ENCODE data around the gene PPT2.

The PPT2 gene

DNA sequence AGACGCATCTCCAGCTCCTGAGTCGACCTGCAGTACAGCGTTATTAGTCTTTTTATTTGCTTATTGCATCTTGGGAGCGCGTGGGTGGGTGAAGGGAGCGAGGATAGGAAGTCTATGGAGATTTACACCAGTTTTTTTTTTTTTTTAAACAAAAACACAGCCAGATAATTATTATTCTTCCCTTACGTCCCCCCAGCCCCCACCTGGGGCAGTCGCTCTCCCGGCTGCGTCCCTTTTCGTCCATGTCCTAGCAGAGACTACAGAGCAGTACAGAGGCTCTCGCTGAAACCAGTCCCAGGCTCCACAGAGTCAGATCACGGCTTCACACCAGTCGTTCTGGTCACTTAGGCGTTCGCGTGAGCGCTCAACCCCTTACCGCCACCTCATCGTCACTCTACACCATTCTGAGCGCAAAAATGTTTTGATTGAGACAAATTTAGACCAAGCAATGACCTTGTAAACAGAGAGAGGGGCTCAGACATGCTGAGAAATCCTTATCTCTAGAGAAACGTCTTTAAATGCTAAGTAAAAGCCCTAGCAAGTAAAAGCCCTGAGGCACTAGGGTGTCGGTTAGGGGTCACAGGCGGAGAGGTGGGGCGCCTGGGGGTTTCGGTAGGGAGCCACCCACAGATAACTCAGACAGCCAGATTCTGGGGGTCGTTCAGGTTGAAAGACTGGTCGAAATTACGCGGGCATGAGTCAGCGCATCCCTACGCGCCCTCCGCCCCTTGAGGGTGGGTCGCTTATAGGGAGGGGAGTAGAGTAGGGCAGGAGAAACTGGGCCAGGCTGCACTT, 975 bp upstream of the PPT2 start:
- no peak for FAIRE-seq

DNA sequence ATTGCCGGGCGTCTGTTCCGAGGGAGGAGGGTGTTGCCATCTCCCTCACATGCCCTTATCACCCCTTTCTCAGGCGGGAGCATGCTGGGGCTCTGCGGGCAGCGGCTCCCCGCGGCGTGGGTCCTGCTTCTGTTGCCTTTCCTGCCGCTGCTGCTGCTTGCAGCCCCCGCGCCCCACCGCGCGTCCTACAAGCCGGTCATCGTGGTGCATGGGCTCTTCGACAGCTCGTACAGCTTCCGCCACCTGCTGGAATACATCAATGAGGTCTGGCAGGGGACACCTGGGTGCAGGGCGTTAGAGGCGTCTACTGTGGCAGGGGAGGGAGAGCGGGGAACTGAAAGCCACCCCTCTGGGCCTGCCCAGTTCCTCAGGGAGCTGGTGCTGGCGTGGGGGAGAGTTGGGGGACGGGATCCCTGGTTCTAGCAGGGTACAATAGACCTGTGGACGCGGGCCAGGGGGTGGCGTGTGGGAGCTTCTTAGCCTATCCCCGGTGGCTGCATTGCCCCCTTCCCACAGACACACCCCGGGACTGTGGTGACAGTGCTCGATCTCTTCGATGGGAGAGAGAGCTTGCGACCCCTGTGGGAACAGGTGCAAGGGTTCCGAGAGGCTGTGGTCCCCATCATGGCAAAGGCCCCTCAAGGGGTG, 697 bp downstream of the PPT2 start:
- FAIRE-seq: no peak

DNA sequence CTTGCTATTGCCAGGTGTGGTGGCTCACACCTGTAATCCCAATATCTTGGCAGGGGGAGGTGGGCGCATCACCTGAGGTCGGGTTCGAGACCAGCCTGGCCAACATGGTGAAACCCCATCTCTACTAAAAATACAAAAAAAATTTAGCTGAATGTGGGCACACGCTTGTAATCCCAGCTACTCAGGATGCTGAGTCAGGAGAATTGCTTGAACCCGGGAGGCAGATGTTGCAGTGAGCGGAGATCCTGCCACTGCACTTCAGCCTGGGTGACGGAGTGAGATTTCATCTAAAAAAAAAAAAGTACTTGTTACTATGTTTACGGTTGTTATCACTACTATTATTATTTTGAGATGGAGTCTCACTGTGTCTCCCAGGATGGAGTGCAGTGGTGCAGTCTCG, 3.0 kb downstream of the PPT2 start:
- FAIRE-seq: no peak

DNA sequence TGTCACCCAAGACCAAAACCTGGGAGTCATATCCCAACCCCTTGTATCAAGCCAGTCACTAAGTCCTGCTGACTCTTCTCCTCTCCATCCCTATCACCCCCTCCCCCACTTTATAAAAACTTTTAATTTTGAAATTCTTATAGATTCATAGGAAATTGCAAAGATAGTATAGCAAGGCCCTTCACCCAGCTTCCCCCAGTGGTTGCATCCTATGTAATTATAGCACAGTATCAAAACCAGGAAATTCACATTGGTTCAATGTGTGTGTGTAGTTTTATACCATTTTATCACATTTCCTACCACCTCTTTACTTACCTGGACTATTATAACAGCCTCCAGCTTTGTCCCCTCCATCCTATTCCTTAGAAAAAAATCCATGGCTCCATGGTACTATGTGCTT, 4.1 kb downstream of the PPT2 start:
- no peak for FAIRE-seq

DNA sequence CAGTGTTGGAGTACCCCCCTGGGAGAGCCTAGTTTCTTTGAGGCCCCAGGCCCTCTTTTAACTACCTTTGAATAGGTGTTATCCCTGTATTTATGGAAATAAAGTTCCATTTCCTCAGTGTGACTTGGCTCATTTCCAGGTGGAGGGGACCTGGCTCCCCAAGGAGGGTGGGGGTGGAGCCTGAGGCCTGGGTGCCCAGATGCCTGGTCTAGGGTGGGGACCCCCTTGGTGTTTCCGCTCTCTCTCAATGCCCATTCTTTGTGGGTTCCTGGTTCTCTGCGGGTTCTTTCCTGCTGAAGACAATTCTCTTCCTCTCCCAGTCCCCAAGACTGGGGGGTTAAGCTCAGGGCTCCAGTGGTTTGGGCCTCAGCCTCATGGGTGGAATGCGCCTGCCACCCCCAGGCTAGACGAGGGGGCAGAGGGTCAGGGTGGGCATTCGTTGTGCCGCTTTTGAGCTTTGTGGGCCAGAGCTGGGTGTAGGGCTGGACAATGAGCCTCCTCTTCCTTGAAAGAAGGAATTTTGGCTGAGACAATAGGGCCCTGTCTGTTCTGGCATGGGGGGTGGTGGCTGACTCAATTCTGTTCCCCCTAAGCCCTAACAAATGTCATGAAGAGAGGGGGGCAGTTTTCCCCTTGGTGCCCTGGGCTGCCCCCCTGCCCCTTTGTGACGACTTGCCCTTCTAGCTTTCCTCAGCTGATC, 9.8 kb downstream of the PPT2 start:
- FAIRE-seq: no peak

DNA sequence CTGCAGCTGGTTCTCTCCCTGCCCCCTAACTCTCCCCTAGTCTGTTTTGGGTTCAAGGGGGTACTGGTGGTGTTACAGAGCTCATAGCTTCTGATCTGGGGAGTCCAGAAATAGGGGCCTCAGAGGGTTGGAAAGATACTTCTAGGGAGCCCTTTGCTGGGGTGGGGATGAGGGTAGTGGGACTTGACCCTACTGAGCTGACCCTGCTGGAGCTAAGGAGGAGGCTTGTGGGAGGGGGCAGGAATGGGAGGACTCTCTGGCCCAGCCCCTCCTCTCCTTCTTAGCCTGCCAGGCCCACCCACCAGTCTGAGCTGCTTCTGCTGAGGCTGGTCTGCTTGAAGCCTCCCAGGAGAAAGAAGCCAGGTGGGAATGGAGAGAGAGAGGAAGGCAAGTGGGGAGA, 10.4 kb downstream of the PPT2 start, which contains the start of gene EGFL8:
Gene EGFL8, plus strand, starts transcription at position 301 of the 400 bp plus-strand sequence. CDS start 1,571 bp downstream, outside the sequence.
- no peak for FAIRE-seq

DNA sequence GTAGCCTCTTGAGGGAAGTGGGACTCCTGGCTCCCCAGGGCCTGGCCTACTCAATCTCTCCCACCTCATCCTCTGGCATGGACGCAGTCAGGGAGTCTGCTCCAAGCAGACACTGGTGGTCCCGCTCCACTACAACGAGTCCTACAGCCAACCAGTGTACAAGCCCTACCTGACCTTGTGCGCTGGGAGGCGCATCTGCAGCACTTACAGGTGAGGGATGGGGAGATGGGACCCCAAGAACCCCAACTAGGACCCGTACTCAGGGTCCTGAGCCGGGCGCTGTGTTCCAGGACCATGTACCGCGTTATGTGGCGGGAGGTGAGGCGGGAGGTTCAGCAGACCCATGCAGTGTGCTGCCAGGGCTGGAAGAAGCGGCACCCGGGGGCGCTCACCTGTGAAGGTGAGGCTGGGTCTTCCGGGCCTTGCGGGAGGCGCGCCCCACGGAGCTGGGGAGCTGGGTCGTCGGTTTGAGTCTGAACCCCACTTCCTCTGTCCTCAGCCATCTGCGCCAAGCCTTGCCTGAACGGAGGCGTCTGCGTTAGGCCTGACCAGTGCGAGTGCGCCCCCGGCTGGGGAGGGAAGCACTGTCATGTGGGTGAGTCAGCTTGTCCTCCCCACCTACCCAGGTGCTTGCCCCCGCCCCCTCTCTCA, 12.6 kb downstream of the PPT2 start:
- no peak for FAIRE-seq

DNA sequence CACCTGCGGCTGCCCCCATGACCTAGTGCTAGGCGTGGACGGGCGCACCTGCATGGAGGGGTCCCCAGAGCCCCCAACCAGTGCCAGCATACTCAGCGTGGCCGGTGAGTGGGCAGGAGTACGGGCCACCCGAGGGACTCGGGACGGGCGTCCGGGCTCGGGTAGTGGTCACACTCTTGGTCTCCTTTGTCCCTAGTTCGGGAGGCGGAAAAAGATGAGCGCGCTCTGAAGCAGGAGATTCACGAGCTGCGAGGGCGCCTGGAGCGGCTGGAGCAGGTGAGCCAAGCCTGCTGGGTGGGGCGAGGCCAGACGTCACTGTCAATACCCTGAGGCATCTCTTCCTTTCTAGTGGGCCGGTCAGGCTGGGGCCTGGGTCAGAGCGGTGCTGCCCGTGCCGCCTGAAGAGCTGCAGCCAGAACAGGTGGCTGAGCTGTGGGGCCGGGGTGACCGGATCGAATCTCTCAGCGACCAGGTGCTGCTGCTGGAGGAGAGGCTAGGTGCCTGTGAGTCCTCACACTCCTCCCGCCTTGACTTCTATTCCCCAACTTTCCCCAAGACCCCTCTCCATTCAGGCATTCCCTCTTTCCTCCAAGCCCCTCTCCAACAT, 13.3 kb downstream of the PPT2 start:
- FAIRE-seq: no peak

DNA sequence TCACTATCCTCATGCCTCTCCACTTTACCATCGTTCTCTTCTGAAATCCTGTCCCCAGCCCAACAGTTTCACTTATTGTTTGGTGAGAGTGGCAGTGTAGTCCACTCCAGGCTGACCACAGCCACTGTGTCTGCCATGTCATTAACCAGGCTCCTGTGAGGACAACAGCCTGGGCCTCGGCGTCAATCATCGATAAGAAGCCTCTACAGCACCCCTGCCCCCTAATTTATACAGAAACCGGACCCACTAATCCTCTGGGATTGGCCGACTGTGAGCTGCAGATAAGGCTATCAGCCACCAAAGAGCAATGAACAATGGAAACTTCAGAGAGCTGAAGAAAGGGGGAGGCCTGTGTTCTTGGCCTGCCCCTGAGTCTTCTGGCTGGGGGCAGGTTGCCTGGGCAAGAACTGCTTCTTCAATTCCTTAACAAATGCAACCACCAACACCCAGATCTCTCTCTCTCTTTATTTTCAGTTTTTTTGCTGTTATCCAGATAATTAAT, 13.9 kb downstream of the PPT2 start:
- FAIRE-seq: no peak

DNA sequence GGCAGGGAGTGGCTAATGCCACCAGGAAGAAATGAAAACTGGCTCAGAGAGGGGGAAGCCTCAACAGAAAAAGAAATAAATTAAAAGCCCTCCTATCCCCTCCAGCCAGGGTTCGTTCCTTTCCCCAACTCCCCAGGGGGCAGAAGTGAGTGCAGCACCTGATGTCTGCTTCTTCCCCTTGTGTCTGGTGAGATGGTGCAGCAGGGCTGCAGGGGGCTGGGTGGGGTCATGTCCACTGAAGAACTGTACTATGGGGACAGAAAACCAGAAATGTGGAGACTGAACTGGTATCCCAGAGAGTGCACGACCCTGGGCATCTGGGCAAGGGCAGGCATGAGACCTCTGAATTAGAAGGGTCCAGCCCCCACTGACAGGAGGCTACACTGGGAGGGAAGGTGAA, 14.4 kb downstream of the PPT2 start:
- no peak for FAIRE-seq

DNA sequence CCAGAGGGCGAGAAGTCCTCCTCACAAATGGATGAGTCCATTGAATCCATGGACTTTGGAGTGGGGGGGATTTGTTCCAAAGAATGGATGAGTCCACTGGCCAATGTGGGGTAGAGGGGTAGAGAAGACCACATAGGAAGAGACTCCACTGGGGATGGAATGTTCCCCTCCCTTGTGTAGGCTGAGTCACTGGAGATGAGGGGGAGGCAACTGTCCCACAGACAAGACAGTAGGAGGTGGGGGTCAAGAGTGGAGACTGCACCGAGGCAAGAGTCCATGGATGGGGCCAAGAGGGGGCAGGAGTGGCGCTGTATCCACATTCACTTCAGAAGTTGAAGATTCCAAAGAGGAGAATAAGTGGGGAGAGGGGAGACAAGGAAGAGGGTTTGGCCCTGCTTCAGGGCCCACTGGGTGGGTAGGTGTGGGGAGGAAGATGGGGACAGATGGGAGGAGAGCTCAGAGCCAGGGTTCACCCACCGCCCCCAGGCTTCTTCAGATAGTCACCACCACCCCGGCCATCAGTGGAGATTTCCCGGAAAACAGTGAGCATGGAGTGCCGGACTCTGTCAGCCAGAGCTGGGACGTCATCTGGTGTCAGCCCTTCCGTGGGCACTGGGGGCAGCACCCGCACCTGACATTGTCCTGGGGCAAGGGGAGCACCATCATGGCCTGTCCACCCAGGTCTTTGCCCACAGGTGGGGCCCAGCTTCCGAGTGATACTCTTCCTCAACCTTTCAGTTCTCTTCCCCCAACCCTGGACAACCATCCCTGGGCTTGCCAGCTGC, 15.1 kb downstream of the PPT2 start:
- no peak for FAIRE-seq

DNA sequence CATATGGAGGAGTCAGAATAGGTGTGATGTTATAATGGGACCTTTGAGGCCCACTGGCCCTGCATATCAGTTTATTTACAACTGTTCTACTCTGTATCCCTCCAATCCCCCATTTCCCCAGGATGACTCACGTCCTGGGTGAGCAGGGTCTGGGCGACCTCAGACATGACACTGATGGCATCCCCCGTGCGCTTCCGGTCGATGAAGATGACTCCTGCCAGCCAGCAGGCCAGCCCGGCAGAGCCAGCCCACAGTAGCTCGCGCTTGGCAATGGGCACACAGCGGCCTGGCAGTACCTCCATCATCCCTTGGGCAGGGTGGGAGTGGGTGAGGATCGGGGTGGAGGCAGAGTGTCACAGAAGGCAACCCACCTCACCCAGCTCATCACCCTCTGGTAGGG, 16.4 kb downstream of the PPT2 start:
- FAIRE-seq: no peak

DNA sequence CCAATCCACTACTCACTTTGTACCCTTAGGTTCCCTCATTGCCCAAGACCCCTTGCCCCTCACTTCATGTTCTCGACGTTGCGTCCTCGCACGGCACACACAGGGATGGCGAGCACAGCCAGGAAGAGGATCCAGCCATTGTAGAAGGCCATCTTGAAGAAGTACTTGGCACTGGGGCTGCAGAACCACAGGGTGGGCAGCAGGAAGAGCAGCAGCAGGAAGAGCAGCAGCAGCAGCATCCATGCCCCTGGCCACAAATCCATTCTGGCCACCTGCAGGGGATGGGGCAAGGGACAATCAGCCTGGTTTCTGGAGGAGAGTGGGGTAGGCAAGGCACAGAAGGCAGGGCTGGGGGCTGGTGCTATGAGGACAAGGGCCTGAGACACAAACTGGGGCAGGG, 17.3 kb downstream of the PPT2 start:
- no peak for FAIRE-seq

DNA sequence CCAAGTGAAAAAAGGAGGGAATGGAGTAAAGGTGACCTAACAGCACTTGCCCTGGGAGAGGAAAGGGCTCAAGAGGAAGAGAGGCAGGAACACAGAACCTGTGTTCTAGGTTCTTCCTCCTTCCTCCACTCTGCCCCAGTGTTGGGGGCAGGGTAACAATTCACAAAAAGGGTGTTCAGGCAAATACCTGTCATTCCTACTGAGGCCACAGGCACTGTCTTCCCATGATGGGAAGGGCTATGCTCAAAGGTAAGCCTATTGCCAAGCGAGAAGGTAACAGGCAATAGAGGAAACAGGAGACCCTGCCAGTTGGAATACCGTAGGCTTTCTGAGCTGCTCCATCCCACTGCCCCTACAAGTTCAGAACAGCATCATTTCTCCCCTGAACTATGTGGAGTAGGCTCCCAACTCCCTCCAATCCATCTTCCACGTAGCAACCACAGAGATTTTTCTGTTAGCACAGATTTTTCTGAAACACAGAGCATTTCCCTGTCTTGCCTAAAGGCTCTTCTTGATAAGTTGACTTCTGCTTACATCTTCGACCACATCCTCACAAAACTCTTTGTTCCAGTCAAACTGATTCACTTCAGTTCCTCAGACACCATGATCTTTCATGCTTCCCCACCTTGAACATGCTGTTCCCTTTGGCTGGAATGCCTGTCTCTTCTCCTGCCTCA, 19.2 kb downstream of the PPT2 start:
- FAIRE-seq: no peak

DNA sequence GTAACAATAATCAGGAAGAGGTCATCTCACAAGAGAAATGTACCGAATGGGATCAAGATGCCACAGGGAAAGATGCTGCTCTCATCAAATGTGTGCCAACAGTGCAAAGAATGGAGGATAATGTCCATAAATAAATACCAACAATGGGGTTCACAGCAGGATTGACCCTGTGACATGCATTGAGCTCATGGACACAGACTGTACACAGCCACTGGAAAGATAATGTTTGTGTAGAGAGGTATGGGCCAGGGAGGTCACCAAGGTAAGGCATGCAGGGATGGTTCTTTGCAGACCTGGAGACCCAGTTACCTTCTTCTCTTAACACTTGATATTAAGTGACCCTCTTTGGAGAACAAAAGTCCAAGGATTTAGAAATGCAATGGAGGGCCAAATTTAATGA, 20.5 kb downstream of the PPT2 start:
- no peak for FAIRE-seq

DNA sequence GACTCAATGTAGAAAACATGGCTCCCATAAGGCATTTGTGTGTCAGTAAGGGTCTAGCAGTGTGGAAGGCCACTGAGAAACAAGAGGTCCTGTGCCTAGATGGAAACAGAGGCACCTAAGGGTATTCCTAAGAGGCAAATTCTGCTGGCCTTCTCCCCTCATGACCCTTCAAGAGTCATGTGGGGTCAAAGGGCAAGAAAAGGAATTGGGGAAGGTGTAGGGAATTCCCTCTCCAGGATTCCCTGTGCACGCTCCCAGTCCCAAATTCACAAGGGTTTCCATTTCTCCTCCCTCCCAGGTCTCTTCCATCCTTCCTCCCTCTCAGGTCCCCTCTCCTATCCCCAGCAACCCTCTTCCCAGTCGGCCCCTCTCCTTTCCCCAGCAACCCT, 21.4 kb downstream of the PPT2 start:
- FAIRE-seq: no peak

DNA sequence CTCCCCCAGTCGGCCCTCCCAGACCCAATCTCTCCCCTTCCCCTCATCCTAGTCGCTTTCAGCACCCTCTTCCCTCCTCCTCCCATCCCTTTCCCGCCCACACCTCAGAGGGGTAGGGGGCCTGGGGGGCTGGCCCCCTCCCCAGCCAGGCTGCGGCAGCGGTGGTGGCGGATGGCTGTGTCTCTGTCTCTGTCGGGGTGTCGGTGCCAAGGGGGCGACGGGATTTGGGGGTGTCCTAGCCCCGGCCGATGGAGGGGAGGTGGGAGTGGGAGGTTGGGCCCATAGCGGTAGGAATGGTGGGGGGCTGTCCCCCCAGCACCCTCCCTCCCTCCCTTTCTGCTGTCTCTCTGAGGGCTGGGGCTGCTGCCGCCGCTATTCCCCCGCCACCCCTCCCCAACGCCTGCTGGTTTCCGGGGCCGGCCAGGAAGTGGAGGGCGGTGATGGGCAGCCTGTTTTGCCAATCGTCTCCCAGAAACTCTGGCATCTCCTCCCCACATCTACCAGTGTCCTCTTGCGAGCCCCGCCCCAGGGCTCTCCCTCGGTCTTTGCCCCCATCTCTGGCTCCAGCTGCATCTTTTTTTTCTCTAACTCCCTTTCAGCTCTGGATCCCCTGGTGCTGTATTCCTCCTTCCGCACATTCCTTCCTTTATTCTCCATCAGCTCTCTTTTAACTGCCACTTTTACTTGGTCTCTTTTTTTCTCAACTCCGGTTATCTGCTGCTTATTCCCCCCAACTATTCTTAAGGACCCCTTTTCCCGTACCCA, 22.0 kb downstream of the PPT2 start, which contains the start of gene AGPAT1:
Gene AGPAT1, minus strand, starts transcription at position 374 of the 765 bp plus-strand sequence. CDS start 4,588 bp downstream, outside the sequence.
- peak; percentile 67 for FAIRE-seq

DNA sequence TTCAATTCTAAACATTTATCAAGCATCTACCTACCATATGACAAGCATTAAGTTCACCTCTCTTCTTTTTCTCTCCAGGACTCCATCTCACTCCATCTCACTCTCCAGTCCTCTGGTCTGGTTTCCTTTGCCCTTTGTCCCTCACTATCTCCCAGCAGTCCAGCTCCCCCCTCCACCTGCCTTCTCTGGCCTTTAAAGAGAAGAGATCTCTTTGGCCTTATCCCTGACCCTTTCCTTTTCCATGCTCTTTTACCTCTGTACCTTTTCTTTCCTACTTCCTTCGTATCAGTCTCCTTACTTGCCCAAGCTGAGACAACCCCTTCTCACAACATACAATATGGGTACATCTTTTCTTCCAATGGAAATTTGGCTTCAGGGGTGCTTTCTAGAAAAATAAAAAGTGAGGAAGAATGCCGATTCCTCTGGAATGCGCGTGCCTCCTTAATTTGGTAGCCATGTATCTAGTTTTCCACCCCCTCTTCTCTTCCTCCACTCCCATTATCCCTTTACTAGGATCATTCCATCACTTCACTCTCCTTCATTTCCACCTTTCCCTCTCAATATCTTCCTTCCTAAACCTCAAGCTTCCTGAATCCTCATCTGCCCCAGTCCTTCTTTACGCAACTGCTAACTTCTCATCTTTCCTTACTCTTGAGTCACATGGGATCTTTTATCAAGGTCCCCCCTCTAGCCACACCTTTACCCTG, 22.7 kb downstream of the PPT2 start:
- no peak for FAIRE-seq

DNA sequence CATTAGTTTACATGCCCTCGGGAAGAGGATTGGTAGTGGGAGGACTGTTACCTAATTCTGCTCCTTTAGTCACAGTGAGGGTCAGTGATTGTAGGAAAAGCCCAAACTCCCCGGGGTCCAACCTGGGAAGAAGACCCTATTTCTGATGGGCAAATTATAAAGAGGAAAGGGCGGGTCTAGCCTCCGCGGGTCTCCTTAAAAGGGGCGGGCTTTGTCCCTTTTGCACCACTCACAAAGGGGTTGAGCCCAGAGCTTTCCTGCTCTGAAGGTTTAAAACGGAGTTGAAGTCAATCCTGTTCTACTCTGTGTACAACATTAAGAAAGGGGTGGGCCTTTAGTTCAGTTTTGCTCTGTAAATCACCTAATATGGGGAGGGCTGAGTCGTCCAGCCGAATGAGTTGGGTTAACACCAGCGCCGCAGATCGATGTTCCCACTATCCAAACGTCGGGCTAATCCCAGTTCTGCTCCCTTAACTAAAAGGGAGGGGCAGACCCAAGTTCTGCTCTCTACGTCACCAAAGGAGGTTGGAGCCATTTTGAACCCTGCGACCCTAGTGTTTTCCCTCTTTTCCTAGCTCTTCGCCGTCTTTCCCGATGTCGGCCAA, 23.3 kb downstream of the PPT2 start:
- FAIRE-seq: no peak

Measured in A204.1 (cell line).